K562 (cell line): ENCODE results near the gene EPX. TPM values are rescaled to one million over a fixed set of nuclear protein-coding genes. Genes with fewer than 3 reads are reported as not detected.
A peak's percentile ranks its signal among the peaks of the same experiment; 100 is the strongest.

Experiments used
- AFF1 ChIP-seq, 2 experiments: fragments of 450-650 bp; IDR thresholded peaks; 2 replicates each; pipeline ENCODE4 v1.6.1; 2018; ENCODE audit warnings: mild to moderate bottlenecking in 2 of 2, low read depth in 1 of 2; ENCODE audit not compliant: partially characterized antibody in 2 of 2
- BHLHE40 ChIP-seq: IDR thresholded peaks from 2 replicates; pipeline ENCODE4 v1.6.1; 2011; ENCODE audit warnings: low read length, improper control_type of control experiment
- E2F6 ChIP-seq, 2 experiments: IDR thresholded peaks; 2 replicates each; pipeline ENCODE4 v1.6.1; 2011; ENCODE audit warnings: borderline replicate concordance in 1 of 2, control low read depth in 1 of 2, low read depth in 1 of 2, low read length in 1 of 2, mild to moderate bottlenecking in 1 of 2, mixed read lengths in 1 of 2, moderate library complexity in 1 of 2; ENCODE audit not compliant: insufficient read depth in 1 of 2, insufficient read length in 1 of 2, poor library complexity in 1 of 2, severe bottlenecking in 1 of 2; ENCODE audit errors: extremely low read depth in 1 of 2
- EP400 ChIP-seq: fragments of 450-650 bp; IDR thresholded peaks from 2 replicates; pipeline ENCODE4 v1.6.1; 2017; ENCODE audit warnings: antibody characterized with exemption, mild to moderate bottlenecking, moderate library complexity
- ETS2 ChIP-seq: IDR thresholded peaks from 2 replicates; pipeline ENCODE4 v1.6.1; 2016; ENCODE audit warnings: borderline replicate concordance, missing genetic modification characterization, mild to moderate bottlenecking, moderate library complexity, missing compliant biosample characterization; ENCODE audit not compliant: poor library complexity, severe bottlenecking
- FOXP1 ChIP-seq: sonication (generic); formaldehyde crosslinking; IDR thresholded peaks from 2 replicates; pipeline ENCODE4 v1.8.0; 2022; ENCODE audit warnings: mild to moderate bottlenecking, missing genetic modification reagents
- KAT8 ChIP-seq: fragments of 450-650 bp; IDR thresholded peaks from 2 replicates; pipeline ENCODE4 v1.6.1; 2016; ENCODE audit warnings: low read depth, mild to moderate bottlenecking
- LCOR ChIP-seq: sonication (generic); formaldehyde crosslinking; IDR thresholded peaks from 2 replicates; pipeline ENCODE4 v1.8.0; 2022; ENCODE audit warnings: mild to moderate bottlenecking, missing genetic modification reagents
- MAZ ChIP-seq, 2 experiments: fragments of 450-650 bp in 1 of 2; sonication (generic) in 1 of 2; formaldehyde crosslinking; IDR thresholded peaks in 1 of 2; conservative IDR thresholded peaks in 1 of 2; 2 replicates each; pipeline versions ENCODE4 v1.4.0 to v1.5.0; 2020; ENCODE audit warnings: mild to moderate bottlenecking in 1 of 2, missing genetic modification reagents in 1 of 2
- MYC ChIP-seq, 2 experiments: fragments of 250-450 bp in 1 of 2; sonication (Bioruptor Pico) in 1 of 2; IDR thresholded peaks; 2 replicates each; pipeline versions ENCODE4 v1.5.1 to v1.6.1; 2012 to 2021; ENCODE audit warnings: low read depth in 2 of 2, borderline replicate concordance in 1 of 2, improper control_type of control experiment in 1 of 2, low read length in 1 of 2, mild to moderate bottlenecking in 1 of 2, moderate library complexity in 1 of 2
- NEUROD1 ChIP-seq: fragments of 150-350 bp; IDR thresholded peaks from 2 replicates; pipeline ENCODE4 v1.6.1; 2014; ENCODE audit warnings: borderline replicate concordance, low read length, low read depth; ENCODE audit not compliant: partially characterized antibody
- POLR2G ChIP-seq: fragments of 200-400 bp; formaldehyde crosslinking; IDR thresholded peaks from 2 replicates; pipeline ENCODE4 v1.6.1; 2017; ENCODE audit warnings: low read depth, mild to moderate bottlenecking, antibody characterized with exemption, low read length, moderate library complexity
- SRSF3 ChIP-seq: fragments of 200-400 bp; formaldehyde crosslinking; IDR thresholded peaks from 2 replicates; pipeline ENCODE4 v1.6.1; 2016; ENCODE audit warnings: mild to moderate bottlenecking, low read length, moderate library complexity; ENCODE audit not compliant: insufficient read depth
- TCFL5 ChIP-seq: fragments of 250-450 bp; sonication (Bioruptor Pico); conservative IDR thresholded peaks from 2 replicates; pipeline ENCODE4 v1.6.1; 2021; ENCODE audit warnings: mild to moderate bottlenecking, moderate library complexity, matching md5 sums
- TEAD2 ChIP-seq: fragments of 450-650 bp; IDR thresholded peaks from 2 replicates; pipeline ENCODE4 v1.6.1; 2016; ENCODE audit warnings: missing genetic modification characterization, control low read depth, missing compliant biosample characterization
- VEZF1 ChIP-seq: fragments of 200-800 bp; sonication (Bioruptor generic); IDR thresholded peaks from 2 replicates; pipeline ENCODE4 v1.6.1; 2017; ENCODE audit warnings: missing genetic modification characterization, missing compliant biosample characterization
- ZNF263 ChIP-seq: sonication (generic); formaldehyde crosslinking; IDR thresholded peaks from 2 replicates; pipeline ENCODE4 v1.8.0; 2022; ENCODE audit warnings: mild to moderate bottlenecking, missing genetic modification reagents, borderline replicate concordance
- polyA plus RNA-seq, 8 experiments: library from polyadenylated mRNA; depleted of rRNA in 4 of 8; stranded (reverse) in 5 of 8; unstranded in 3 of 8; fragments of >200 nt; fragmentation: Nextera tagmentation in 2 of 8; fragmentation: Illumina TruSeq in 1 of 8; extraction: Ambion mirVana in 2 of 8; extraction: Trizol in 1 of 8; gene quantifications; 2 replicates each; pipeline versions ENCODE4 v1.2.1 to v1.2.3, GENCODE V29; 2011 to 2014; ENCODE audit warnings: inconsistent platforms in 1 of 8, missing spikeins in 1 of 8
- total RNA-seq, 7 experiments: library from RNA; depleted of rRNA in 6 of 7; stranded (reverse); fragments of >200 nt in 6 of 7; fragmentation: Illumina TruSeq in 2 of 7; extraction: Trizol in 2 of 7; gene quantifications; 2 replicates each; pipeline versions ENCODE4 v1.2.1 to v1.2.3, GENCODE V29; 2011 to 2021; ENCODE audit warnings: low replicate concordance in 1 of 7

Gene EPX
- total and polyA plus RNA-seq, 9 of the 15 experiments (the other 6 are each of a cell fraction or from before 2014, with no cell fraction given) = 0.07 to 0.33 (median 0.19) TPM; not detected in 3

GRCh38 chr17:58249270-58250133 is 57.0 kb downstream of the EPX start (continued):
- TF ChIP-seq E2F6 (IDR thresholded peaks at IDR 0.05; ENCODE audit: borderline replicate concordance in 1 of 2, extremely low read depth in 1 of 2, insufficient read depth in 1 of 2, insufficient read length in 1 of 2, low read depth in 1 of 2, low read length in 1 of 2, poor library complexity in 1 of 2, severe bottlenecking in 1 of 2) = peak; percentile 99
- TF ChIP-seq TCFL5 (CRISPR knock-in tag) = no peak
- TF ChIP-seq MYC (IDR thresholded peaks at IDR 0.05; ENCODE audit: low read depth, low read length) = peak; percentile 100
- TF ChIP-seq MYC (CRISPR knock-in tag; IDR thresholded peaks at IDR 0.05; ENCODE audit: borderline replicate concordance, low read depth) = peak; percentile 93
- peak; percentile 55 for TF ChIP-seq POLR2G
- peak; percentile 98 for TF ChIP-seq BHLHE40
- no peak for TF ChIP-seq KAT8
- TF ChIP-seq SRSF3 = no peak
- peak; percentile 80 to 88; a peak in 3 of 4 replicates for TF ChIP-seq MAZ (CRISPR knock-in tag; conservative IDR thresholded peaks at IDR 0.05 in 1 of 2, IDR thresholded peaks at IDR 0.05 in 1 of 2)
- TF ChIP-seq FOXP1 (CRISPR knock-in tag) = peak; percentile 90; the same call in 1 of the 2 replicates
- peak; percentile 98 for TF ChIP-seq LCOR
- TF ChIP-seq ETS2 (tag) = no peak
- no peak for TF ChIP-seq AFF1 (IDR thresholded peaks at IDR 0.05; ENCODE audit: low read depth in 1 of 2, partially characterized antibody in 2 of 2)
- no peak for TF ChIP-seq TEAD2
- peak; percentile 81 for TF ChIP-seq VEZF1 (CRISPR knock-in tag)
- TF ChIP-seq ZNF263 (CRISPR knock-in tag) = peak; percentile 80
- TF ChIP-seq NEUROD1 = peak; percentile 31
- TF ChIP-seq EP400 = peak; percentile 96
